Muscle layer of duodenum (tissue), 2 donors: ENCODE data around the gene RPL39L.

Experiments
- H3K27ac ChIP-seq: one replicate; pipeline ENCODE4 v1.7.0; 2013; ENCODE audit warnings: mild to moderate bottlenecking, low read length
- H3K27me3 ChIP-seq: one replicate; pipeline ENCODE4 v1.7.0; 2013; ENCODE audit warnings: low read depth, mild to moderate bottlenecking, control low read depth, low read length
- H3K36me3 ChIP-seq, 2 donors: one replicate each; pipeline ENCODE4 v1.7.0; 2013; ENCODE audit warnings: low read length in 2 of 2, control low read depth in 1 of 2, mild to moderate bottlenecking in 1 of 2; ENCODE audit not compliant: insufficient read depth in 2 of 2, control insufficient read depth in 1 of 2
- H3K4me1 ChIP-seq, 2 donors: one replicate each; pipeline ENCODE4 v1.7.0; 2013; ENCODE audit warnings: low read length in 2 of 2, mild to moderate bottlenecking in 2 of 2, control low read depth in 1 of 2, moderate library complexity in 1 of 2; ENCODE audit not compliant: insufficient read depth in 2 of 2, control insufficient read depth in 1 of 2
- H3K4me3 ChIP-seq, 2 donors: one replicate each; pipeline ENCODE4 v1.7.0; 2013; ENCODE audit warnings: low read length in 2 of 2, low read depth in 1 of 2, mild to moderate bottlenecking in 1 of 2
- H3K9me3 ChIP-seq, 2 donors: one replicate each; pipeline ENCODE4 v1.7.0; 2013; ENCODE audit warnings: low read length in 2 of 2, control low read depth in 1 of 2, mild to moderate bottlenecking in 1 of 2; ENCODE audit not compliant: control insufficient read depth in 1 of 2
- donor health status: healthy.

Gene RPL39L

DNA sequence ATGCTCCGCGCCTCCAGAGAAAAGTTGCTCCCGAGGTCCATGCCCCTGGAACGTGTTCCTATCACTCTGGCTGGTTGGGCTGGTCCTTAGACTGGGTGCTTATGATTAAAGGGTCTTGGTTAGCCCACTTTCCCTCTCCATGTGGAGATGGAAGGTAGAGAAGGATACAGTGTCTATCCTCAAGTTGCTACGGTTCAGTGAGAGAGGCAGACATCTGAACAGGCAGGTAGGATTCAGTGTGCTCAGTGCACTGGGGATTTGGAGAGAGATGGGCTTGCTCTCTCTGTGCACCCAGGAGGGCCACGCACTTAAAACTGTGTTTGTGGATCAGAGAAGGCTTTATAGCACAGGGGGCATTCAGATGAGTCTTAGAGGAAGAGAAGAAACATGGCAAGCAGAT is 63.0 kb downstream of the RPL39L start:
- Histone ChIP-seq H3K9me3 (no peaks in the 10 kb centered on the region), H3K36me3 (peaks cover 11 to 15% of the 10 kb centered on the region in 2 donors), H3K27ac (no peak overlapping the region)

DNA sequence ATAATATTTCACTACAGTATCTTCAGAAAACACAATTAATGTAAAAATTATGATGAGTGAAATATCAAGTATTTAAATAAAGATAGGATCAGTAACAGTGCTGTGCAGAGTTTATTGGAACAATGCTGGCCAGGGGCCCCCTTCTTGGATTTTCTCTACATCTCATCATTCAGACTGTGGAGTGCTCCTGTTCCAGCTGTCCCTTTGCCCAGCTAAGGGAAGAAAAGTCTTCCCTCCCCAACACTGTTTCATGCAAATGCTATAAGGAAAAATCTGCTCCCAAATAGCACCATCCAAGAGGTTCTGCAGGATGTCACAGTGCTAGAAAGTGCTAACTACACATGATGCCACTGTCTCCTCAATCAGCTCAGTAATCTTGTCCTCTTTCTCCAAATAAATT is 64.5 kb downstream of the RPL39L start:
- Histone ChIP-seq H3K4me1 (no peaks in the 10 kb centered on the region), H3K4me3 (no peak overlapping the region), H3K36me3 (peaks cover 11 to 15% of the 10 kb centered on the region in 2 donors), H3K27me3 (no peaks in the 10 kb centered on the region), H3K27ac (no peak overlapping the region), H3K9me3 (no peaks in the 10 kb centered on the region)

More for the DNA sequence above, 63.0 kb downstream of the RPL39L start:
- H3K27me3 ChIP-seq: no peaks in the 10 kb centered on the region
- no peak overlapping the region for H3K4me3 ChIP-seq
- H3K4me1 ChIP-seq: no peaks in the 10 kb centered on the region

- Histone ChIP-seq H3K36me3 (peaks cover 11 to 15% of the 10 kb centered on the region in 2 donors), H3K9me3 (no peaks in the 10 kb centered on the region), H3K4me1 (no peaks in the 10 kb centered on the region), H3K4me3 (no peak overlapping the region), H3K27ac (no peak overlapping the region), H3K27me3 (no peaks in the 10 kb centered on the region)
Observed at GRCh38 chr3:187073581-187074098, 65.7 kb downstream of the RPL39L start.

GRCh38 chr3:187072511-187072910 is 66.8 kb downstream of the RPL39L start:
- Histone ChIP-seq H3K9me3 (no peaks in the 10 kb centered on the region), H3K27ac (no peak overlapping the region), H3K27me3 (no peaks in the 10 kb centered on the region), H3K4me1 (no peaks in the 10 kb centered on the region), H3K4me3 (no peak overlapping the region), H3K36me3 (peaks cover 11 to 12% of the 10 kb centered on the region in 2 donors)

DNA sequence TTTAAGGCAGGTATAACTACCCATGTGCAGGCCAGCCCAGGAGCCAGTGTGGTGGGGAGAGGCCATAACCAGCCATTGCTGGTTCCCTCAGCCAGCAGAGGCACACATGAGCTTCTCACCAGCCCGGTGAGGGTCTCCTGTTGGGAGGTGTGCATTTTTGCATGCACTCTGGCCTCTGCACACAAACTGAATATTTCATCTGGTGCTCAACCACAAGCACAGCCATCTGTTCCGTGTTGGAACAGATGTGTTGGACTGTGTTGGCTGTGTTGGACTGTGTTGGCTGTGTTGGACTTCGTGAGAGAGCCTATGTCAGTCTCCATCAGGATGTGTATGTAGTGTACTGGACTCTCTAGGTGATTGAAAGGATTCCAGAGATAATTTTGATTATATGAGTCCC is 67.2 kb downstream of the RPL39L start:
- no peaks in the 10 kb centered on the region for H3K9me3 ChIP-seq
- peaks cover 10 to 11% of the 10 kb centered on the region in 2 donors for H3K36me3 ChIP-seq
- H3K27me3 ChIP-seq: no peaks in the 10 kb centered on the region
- no peak overlapping the region for H3K4me3 ChIP-seq
- no peaks in the 10 kb centered on the region for H3K4me1 ChIP-seq
- H3K27ac ChIP-seq: no peak overlapping the region
